SK-N-SH treated with all-trans-retinoic acid at 6 μM for 48 hours (cell line): Measurements from ENCODE around the gene TTC7B.

ENCODE experiments used
- ATAC-seq: fragments of 200-7000 bp; cut with Tn5 transposase; 3 replicates; pipeline ENCODE4 v1.9.1; 2020; ENCODE audit warnings: mild to moderate bottlenecking, moderate library complexity
- ARNTL ChIP-seq: fragments of 450-650 bp; formaldehyde crosslinking; IDR thresholded peaks from 2 replicates; pipeline ENCODE4 v1.5.0; 2020; ENCODE audit warnings: low read depth, mild to moderate bottlenecking, moderate library complexity, borderline replicate concordance
- BACH2 ChIP-seq: fragments of 250-450 bp; sonication (Bioruptor Pico); IDR thresholded peaks from 2 replicates; pipeline ENCODE4 v1.9.0; 2021; ENCODE audit warnings: mild to moderate bottlenecking, borderline replicate concordance
- CSDC2 ChIP-seq: fragments of 250-450 bp; sonication (Bioruptor Pico); IDR thresholded peaks from 2 replicates; pipeline ENCODE4 v1.5.0; 2020; ENCODE audit warnings: mild to moderate bottlenecking, moderate library complexity
- CSRNP3 ChIP-seq: fragments of 250-450 bp; sonication (Bioruptor Pico); IDR thresholded peaks from 2 replicates; pipeline ENCODE4 v1.5.1; 2021; ENCODE audit warnings: mild to moderate bottlenecking, moderate library complexity
- ESRRG ChIP-seq: fragments of 250-450 bp; sonication (Bioruptor Pico); IDR thresholded peaks from 2 replicates; pipeline ENCODE4 v1.6.1; 2021; ENCODE audit warnings: mild to moderate bottlenecking
- GLIS3 ChIP-seq: fragments of 250-450 bp; sonication (Bioruptor Pico); IDR thresholded peaks from 2 replicates; pipeline ENCODE4 v1.5.0; 2020; ENCODE audit warnings: mild to moderate bottlenecking, moderate library complexity
- ISL1 ChIP-seq: fragments of 250-450 bp; sonication (Bioruptor Pico); IDR thresholded peaks from 2 replicates; pipeline ENCODE4 v2.1.2; 2022; ENCODE audit warnings: mild to moderate bottlenecking, moderate library complexity
- OSR1 ChIP-seq: fragments of 250-450 bp; sonication (Bioruptor Pico); IDR thresholded peaks from 2 replicates; pipeline ENCODE4 v1.8.0; 2022; ENCODE audit warnings: moderate library complexity, mild to moderate bottlenecking, inconsistent platforms
- PATZ1 ChIP-seq: fragments of 250-450 bp; sonication (Bioruptor Pico); IDR thresholded peaks from 2 replicates; pipeline ENCODE4 v1.8.0; 2020; ENCODE audit warnings: mild to moderate bottlenecking, moderate library complexity, borderline replicate concordance
- POU6F1 ChIP-seq: fragments of 250-450 bp; sonication (Bioruptor Pico); IDR thresholded peaks from 2 replicates; pipeline ENCODE4 v1.8.0; 2021; ENCODE audit warnings: low read depth, mild to moderate bottlenecking, moderate library complexity, borderline replicate concordance
- PPARA ChIP-seq: fragments of 250-450 bp; sonication (Bioruptor Pico); IDR thresholded peaks from 2 replicates; pipeline ENCODE4 v1.5.0; 2020; ENCODE audit warnings: mild to moderate bottlenecking, borderline replicate concordance
- RARB ChIP-seq: fragments of 250-450 bp; sonication (Bioruptor Pico); IDR thresholded peaks from 2 replicates; pipeline ENCODE4 v1.8.0; 2021; ENCODE audit warnings: mild to moderate bottlenecking, moderate library complexity
- SNAI2 ChIP-seq: fragments of 250-450 bp; sonication (Bioruptor Pico); IDR thresholded peaks from 2 replicates; pipeline ENCODE4 v1.5.0; 2020; ENCODE audit warnings: mild to moderate bottlenecking, moderate library complexity
- TCF4 ChIP-seq: fragments of 250-450 bp; sonication (Bioruptor Pico); IDR thresholded peaks from 2 replicates; pipeline ENCODE4 v1.8.0; 2021; ENCODE audit warnings: mild to moderate bottlenecking, moderate library complexity, borderline replicate concordance
- TOX ChIP-seq: fragments of 250-450 bp; sonication (Bioruptor Pico); IDR thresholded peaks from 2 replicates; pipeline ENCODE4 v1.8.0; 2021; ENCODE audit warnings: mild to moderate bottlenecking, moderate library complexity, borderline replicate concordance
- TSHZ2 ChIP-seq: fragments of 250-450 bp; sonication (Bioruptor Pico); IDR thresholded peaks from 2 replicates; pipeline ENCODE4 v1.5.0; 2020; ENCODE audit warnings: mild to moderate bottlenecking, moderate library complexity
- ZC3H10 ChIP-seq: fragments of 250-450 bp; sonication (Bioruptor Pico); IDR thresholded peaks from 2 replicates; pipeline ENCODE4 v1.5.1; 2021; ENCODE audit warnings: mild to moderate bottlenecking, moderate library complexity
- ZFP3 ChIP-seq: fragments of 250-450 bp; sonication (Bioruptor Pico); IDR thresholded peaks from 2 replicates; pipeline ENCODE4 v1.5.0; 2020; ENCODE audit warnings: mild to moderate bottlenecking, moderate library complexity
- ZFP30 ChIP-seq: fragments of 450-650 bp; formaldehyde crosslinking; IDR thresholded peaks from 2 replicates; pipeline ENCODE4 v1.5.0; 2022; ENCODE audit warnings: mild to moderate bottlenecking, moderate library complexity
- ZNF565 ChIP-seq: fragments of 450-650 bp; formaldehyde crosslinking; conservative IDR thresholded peaks from 2 replicates; pipeline ENCODE4 v1.5.0; 2020; ENCODE audit warnings: low read depth, mild to moderate bottlenecking, moderate library complexity
- ZNF70 ChIP-seq: fragments of 450-650 bp; formaldehyde crosslinking; IDR thresholded peaks from 2 replicates; pipeline ENCODE4 v1.5.0; 2020; ENCODE audit warnings: mild to moderate bottlenecking, moderate library complexity
- ZNF8 ChIP-seq: fragments of 450-650 bp; formaldehyde crosslinking; IDR thresholded peaks from 2 replicates; pipeline ENCODE4 v1.5.0; 2020; ENCODE audit warnings: mild to moderate bottlenecking, moderate library complexity

TTC7B gene

GRCh38 chr14:90624227-90624626, 192.0 kb downstream of the TTC7B start:
- no peak for TF ChIP-seq ZFP30 (CRISPR knock-in tag)
- TF ChIP-seq RARB = no peak
- no peak for TF ChIP-seq TCF4
- no peak for TF ChIP-seq ESRRG
- no peak for TF ChIP-seq GLIS3 (CRISPR knock-in tag)
- TF ChIP-seq BACH2 = no peak
- no peak for TF ChIP-seq ZFP3 (CRISPR knock-in tag)
- no peak for TF ChIP-seq PPARA (CRISPR knock-in tag)
- no peak for TF ChIP-seq ISL1 (CRISPR knock-in tag)
- no peak for TF ChIP-seq ZNF70 (CRISPR knock-in tag)
- no peak for TF ChIP-seq ZNF8 (CRISPR knock-in tag)
- TF ChIP-seq POU6F1 (CRISPR knock-in tag) = no peak
- TF ChIP-seq ZNF565 (CRISPR knock-in tag) = no peak
- TF ChIP-seq ZC3H10 (CRISPR knock-in tag) = no peak
- no peak for TF ChIP-seq ARNTL

GRCh38 chr14:90621201-90621600, 195.0 kb downstream of the TTC7B start:
- no peak for ATAC-seq
- no peak for TF ChIP-seq ZFP30 (CRISPR knock-in tag)

More at GRCh38 chr14:90624227-90624626, 192.0 kb downstream of the TTC7B start:
- peak; percentile 68 for ATAC-seq

GRCh38 chr14:90620568-90621077, 195.6 kb downstream of the TTC7B start:
- TF ChIP-seq ZNF8 (CRISPR knock-in tag) (no peak), PPARA (CRISPR knock-in tag) (no peak), ZNF565 (CRISPR knock-in tag) (no peak), POU6F1 (CRISPR knock-in tag) (no peak)
- ATAC-seq = no peak

GRCh38 chr14:90619911-90620310, 196.3 kb downstream of the TTC7B start:
- no peak for ATAC-seq
- TF ChIP-seq ESRRG = no peak
- no peak for TF ChIP-seq ZFP3 (CRISPR knock-in tag)
- TF ChIP-seq ZNF8 (CRISPR knock-in tag) = no peak
- no peak for TF ChIP-seq SNAI2 (CRISPR knock-in tag)
- no peak for TF ChIP-seq ZC3H10 (CRISPR knock-in tag)
- TF ChIP-seq, all 23 proteins: peak for 0

- ATAC-seq = no peak
- TF ChIP-seq OSR1 (CRISPR knock-in tag) (no peak), CSDC2 (no peak), BACH2 (no peak), PATZ1 (CRISPR knock-in tag) (no peak), ZNF565 (CRISPR knock-in tag) (no peak), PPARA (CRISPR knock-in tag) (no peak), ZFP3 (CRISPR knock-in tag) (no peak), ISL1 (CRISPR knock-in tag) (no peak), ARNTL (no peak), RARB (no peak), ZFP30 (CRISPR knock-in tag) (no peak), GLIS3 (CRISPR knock-in tag) (no peak), CSRNP3 (CRISPR knock-in tag) (no peak), TSHZ2 (CRISPR knock-in tag) (no peak), TCF4 (no peak), POU6F1 (CRISPR knock-in tag) (no peak), ESRRG (no peak), TOX (CRISPR knock-in tag) (no peak)
Observed at GRCh38 chr14:90617961-90618360, 198.3 kb downstream of the TTC7B start.
